Sciatic nerve (tissue), 2 donors: ENCODE measurements around the gene SETD9. TPM values are rescaled to one million over a fixed set of nuclear protein-coding genes. Genes with fewer than 3 reads are reported as not detected.
A peak's percentile ranks its signal among the peaks of the same experiment; 100 is the strongest.

ENCODE experiments used
- ATAC-seq: fragments of 200-7000 bp; cut with Tn5 transposase; one replicate; pipeline ENCODE4 v1.9.1; 2020; ENCODE audit warnings: mild to moderate bottlenecking, moderate library complexity
- DNase-seq: peaks from one replicate; pipeline ENCODE4 v3.0.0-alpha.2; 2020; ENCODE audit warnings: low spot score
- intact Hi-C: fragments of 100-400 bp; cut with DNase I; formaldehyde crosslinking; loops from one replicate; pipeline ENCODE4 v1.14.2; 2022
- total RNA-seq: library from RNA; stranded (reverse); fragmentation: NEBNext Ultra II Directional; extraction: Animal tissue kit (Norgen Biotek cat#: 25700); gene quantifications from one replicate; pipeline ENCODE4 v1.2.1, GENCODE V29; 2021
- donor health status: DM: no; HTN: no; CAD: no.
- donor health status: DM: no; HTN: no; CAD: no.

Gene SETD9
- 8.2 TPM for total RNA-seq

- intact Hi-C loops: no loop called here
- peak; percentile 99 for ATAC-seq
- DNase-seq: peak; percentile 99
Observed at GRCh38 chr5:56909294-56910209, at the start of gene SETD9. Gene SETD9, plus strand, starts transcription at chr5:56909596. Its CDS starts 50 bp downstream, at chr5:56909646.

GRCh38 chr5:56861893-56862485 lies 47.4 kb upstream of the SETD9 start:
- intact Hi-C loops: no loop called here
- ATAC-seq: no peak
- DNase-seq: no peak

GRCh38 chr5:56862909-56863308 lies 46.5 kb upstream of the SETD9 start:
- intact Hi-C loops: no loop called here
- ATAC-seq (no peak), DNase-seq (no peak)

GRCh38 chr5:56871777-56872176 lies 37.6 kb upstream of the SETD9 start:
- no peak for DNase-seq
- intact Hi-C loops: no loop called here
- no peak for ATAC-seq

GRCh38 chr5:56873056-56873455 lies 36.3 kb upstream of the SETD9 start:
- DNase-seq (no peak), ATAC-seq (no peak)
- intact Hi-C loops: no loop called here

GRCh38 chr5:56876327-56876726 lies 33.1 kb upstream of the SETD9 start:
- ATAC-seq (no peak), DNase-seq (no peak)
- intact Hi-C loops: no loop called here

GRCh38 chr5:56881571-56881970 lies 27.8 kb upstream of the SETD9 start:
- intact Hi-C loops: no loop called here
- DNase-seq (no peak), ATAC-seq (no peak)

GRCh38 chr5:56893251-56893951 lies 16.0 kb upstream of the SETD9 start:
- intact Hi-C loops: no loop called here
- DNase-seq (no peak), ATAC-seq (no peak)

GRCh38 chr5:56896763-56897162 lies 12.6 kb upstream of the SETD9 start:
- intact Hi-C loops: loop anchor here (5.0 kb wide), 1 partner anchor 331 kb away; no protein-coding TSS in a partner anchor
- DNase-seq: no peak
- ATAC-seq: no peak

GRCh38 chr5:56898213-56898612 lies 11.2 kb upstream of the SETD9 start:
- DNase-seq (no peak), ATAC-seq (no peak)
- intact Hi-C loops: loop anchor here (5.0 kb wide), 1 partner anchor 329 kb away; no protein-coding TSS in a partner anchor

GRCh38 chr5:56900395-56900794 lies 9.0 kb upstream of the SETD9 start:
- ATAC-seq: no peak
- intact Hi-C loops: no loop called here

GRCh38 chr5:56900858-56901578 lies 8.4 kb upstream of the SETD9 start:
- ATAC-seq: peak; percentile 72
- DNase-seq: no peak
- intact Hi-C loops: no loop called here

More at GRCh38 chr5:56900395-56900794, 9.0 kb upstream of the SETD9 start:
- DNase-seq: no peak

- intact Hi-C loops: no loop called here
- peak; percentile 50 for ATAC-seq
Observed at GRCh38 chr5:56908942-56909293, 478 bp upstream of the SETD9 start.

GRCh38 chr5:56910210-56910965 lies 992 bp downstream of the SETD9 start:
- intact Hi-C loops: no loop called here
- DNase-seq (peak; percentile 72), ATAC-seq (peak; percentile 43)

More at GRCh38 chr5:56908942-56909293, 478 bp upstream of the SETD9 start:
- no peak for DNase-seq

- DNase-seq (no peak), ATAC-seq (no peak)
- intact Hi-C loops: no loop called here
Observed at GRCh38 chr5:56913766-56914165, 4.4 kb downstream of the SETD9 start.

- ATAC-seq (no peak), DNase-seq (no peak)
- intact Hi-C loops: no loop called here
Observed at GRCh38 chr5:56914678-56915077, 5.3 kb downstream of the SETD9 start.

GRCh38 chr5:56917534-56917933 lies 8.1 kb downstream of the SETD9 start:
- DNase-seq (no peak), ATAC-seq (no peak)
- intact Hi-C loops: no loop called here

- ATAC-seq (no peak), DNase-seq (no peak)
- intact Hi-C loops: no loop called here
Observed at GRCh38 chr5:56918054-56918453, 8.7 kb downstream of the SETD9 start.
